K562 (cell line): ENCODE measurements around the gene FAM53C. TPM values are rescaled to one million over a fixed set of nuclear protein-coding genes. Genes with fewer than 3 reads are reported as not detected.

Source experiments
- ELF1 ChIP-seq: fragments of 200-800 bp; sonication (Bioruptor generic); IDR thresholded peaks from 2 replicates; pipeline ENCODE4 v1.6.1; 2016; ENCODE audit warnings: missing genetic modification characterization, missing compliant biosample characterization
- ELF2 ChIP-seq: fragments of 250-450 bp; sonication (Bioruptor Pico); IDR thresholded peaks from 2 replicates; pipeline ENCODE4 v1.5.0; 2021; ENCODE audit warnings: mild to moderate bottlenecking
- EZH2 ChIP-seq: IDR thresholded peaks from 2 replicates; pipeline ENCODE4 v1.6.1; 2012; ENCODE audit warnings: low read depth, mild to moderate bottlenecking, inconsistent platforms, low read length, borderline replicate concordance
- GABPB1 ChIP-seq: sonication (generic); formaldehyde crosslinking; IDR thresholded peaks from 2 replicates; pipeline ENCODE4 v1.8.0; 2022; ENCODE audit warnings: mild to moderate bottlenecking, missing genetic modification reagents
- GTF2E2 ChIP-seq: fragments of 200-800 bp; sonication (Bioruptor generic); IDR thresholded peaks from 2 replicates; pipeline ENCODE4 v1.6.1; 2016; ENCODE audit warnings: missing genetic modification characterization, missing compliant biosample characterization
- MAFF ChIP-seq: IDR thresholded peaks from 2 replicates; pipeline ENCODE4 v1.6.1; 2012; ENCODE audit warnings: low read length, improper control_type of control experiment
- NRF1 ChIP-seq, 2 experiments: fragments of 450-650 bp; IDR thresholded peaks in 1 of 2; conservative IDR thresholded peaks in 1 of 2; 2 replicates each; pipeline ENCODE4 v1.6.1; 2014; ENCODE audit warnings: mild to moderate bottlenecking in 2 of 2
- POLR2AphosphoS5 ChIP-seq: IDR thresholded peaks from 2 replicates; pipeline ENCODE4 v1.6.1; 2011; ENCODE audit warnings: mild to moderate bottlenecking, low read depth, low read length, moderate library complexity; ENCODE audit not compliant: control insufficient read depth, insufficient read depth
- RBFOX2 ChIP-seq: fragments of 200-400 bp; formaldehyde crosslinking; IDR thresholded peaks from 2 replicates; pipeline ENCODE4 v1.6.1; 2017; ENCODE audit warnings: low read depth, mild to moderate bottlenecking, low read length, moderate library complexity
- ZBTB7A ChIP-seq: IDR thresholded peaks from 2 replicates; pipeline ENCODE4 v1.6.1; 2011; ENCODE audit warnings: low read depth, mild to moderate bottlenecking, low read length, moderate library complexity, borderline replicate concordance; ENCODE audit not compliant: control insufficient read depth
- polyA plus RNA-seq, 8 experiments: library from polyadenylated mRNA; depleted of rRNA in 4 of 8; stranded (reverse) in 5 of 8; unstranded in 3 of 8; fragments of >200 nt; fragmentation: Nextera tagmentation in 2 of 8; fragmentation: Illumina TruSeq in 1 of 8; extraction: Ambion mirVana in 2 of 8; extraction: Trizol in 1 of 8; gene quantifications; 2 replicates each; pipeline versions ENCODE4 v1.2.1 to v1.2.3, GENCODE V29; 2011 to 2014; ENCODE audit warnings: inconsistent platforms in 1 of 8, missing spikeins in 1 of 8
- total RNA-seq, 7 experiments: library from RNA; depleted of rRNA in 6 of 7; stranded (reverse); fragments of >200 nt in 6 of 7; fragmentation: Illumina TruSeq in 2 of 7; extraction: Trizol in 2 of 7; gene quantifications; 2 replicates each; pipeline versions ENCODE4 v1.2.1 to v1.2.3, GENCODE V29; 2011 to 2021; ENCODE audit warnings: low replicate concordance in 1 of 7
- TF ChIP-seq, protein P1 (sequence below): fragments of 200-800 bp; sonication (Bioruptor generic); IDR thresholded peaks from 2 replicates; pipeline ENCODE4 v1.6.1; 2017; ENCODE audit warnings: missing genetic modification characterization, missing compliant biosample characterization
- TF ChIP-seq, protein P2 (sequence below): fragments of 250-450 bp; sonication (Bioruptor Pico); IDR thresholded peaks from 2 replicates; pipeline ENCODE4 v1.5.1; 2021; ENCODE audit warnings: mild to moderate bottlenecking
- TF ChIP-seq, protein P3 (sequence below): sonication (generic); formaldehyde crosslinking; IDR thresholded peaks from 2 replicates; pipeline ENCODE4 v1.4.0; 2020; ENCODE audit warnings: mild to moderate bottlenecking, missing genetic modification reagents
- TF ChIP-seq, protein P4 (sequence below): sonication (generic); formaldehyde crosslinking; IDR thresholded peaks from 2 replicates; pipeline ENCODE4 v1.8.0; 2022; ENCODE audit warnings: missing genetic modification reagents, mild to moderate bottlenecking, moderate library complexity, borderline replicate concordance
- TF ChIP-seq, protein P5 (sequence below), 3 experiments: IDR thresholded peaks in 2 of 3; conservative IDR thresholded peaks in 1 of 3; 2 replicates each; pipeline ENCODE4 v1.5.1; 2011 to 2012; ENCODE audit warnings: low read length in 3 of 3, mild to moderate bottlenecking in 3 of 3, control low read depth in 2 of 3, improper control_type of control experiment in 1 of 3, inconsistent platforms in 1 of 3, low read depth in 1 of 3, mixed read lengths in 1 of 3, moderate library complexity in 1 of 3; ENCODE audit not compliant: insufficient read depth in 2 of 3
- TF ChIP-seq, protein P6 (sequence below): sonication (generic); formaldehyde crosslinking; IDR thresholded peaks from 2 replicates; pipeline ENCODE4 v1.8.0; 2023; ENCODE audit warnings: mild to moderate bottlenecking, missing genetic modification reagents

Gene FAM53C
- total and polyA plus RNA-seq, 9 of the 15 experiments (the other 6 are each of a cell fraction or from before 2014, with no cell fraction given): 9.7 to 38.5 (median 25.2) TPM

DNA sequence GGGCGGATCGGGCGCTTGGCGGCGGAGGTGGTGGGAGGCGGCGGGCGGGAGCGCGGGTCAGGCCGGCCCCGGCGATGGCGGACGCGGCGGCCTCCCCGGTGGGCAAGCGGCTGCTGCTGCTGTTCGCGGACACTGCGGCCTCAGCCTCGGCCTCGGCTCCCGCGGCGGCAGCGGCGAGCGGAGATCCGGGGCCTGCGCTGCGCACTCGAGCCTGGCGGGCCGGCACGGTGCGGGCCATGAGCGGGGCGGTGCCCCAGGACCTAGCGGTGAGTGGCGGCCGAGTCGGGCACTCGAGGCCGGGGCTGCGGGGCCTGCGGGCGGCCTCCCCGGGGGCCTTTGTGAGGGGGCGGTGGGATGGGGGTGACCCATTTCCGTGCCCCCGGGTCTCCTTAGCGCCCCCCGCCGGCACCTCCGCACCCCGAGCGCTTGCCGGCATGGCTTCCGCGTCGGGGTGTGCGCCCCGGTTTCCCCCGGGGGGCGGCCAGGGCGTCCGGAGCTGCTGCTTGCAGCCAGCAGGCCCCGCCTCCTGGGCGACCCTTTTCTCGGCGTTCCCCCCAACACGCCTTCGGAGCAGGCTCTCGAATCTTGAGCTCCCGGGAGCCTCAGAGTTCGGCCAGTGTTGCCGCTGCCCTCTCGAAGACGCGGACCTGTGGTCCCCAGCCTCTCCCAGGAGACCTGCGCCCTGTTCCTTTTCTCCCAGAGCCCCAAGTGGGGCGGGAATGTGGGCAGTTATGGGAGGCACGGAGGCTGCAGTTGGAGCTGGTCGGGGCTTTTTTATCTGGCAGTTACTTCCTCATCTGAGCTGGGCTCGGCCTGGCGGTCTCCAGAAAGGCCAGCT, 14.9 kb downstream of the FAM53C start (continued):
- TF ChIP-seq, protein P1, sequence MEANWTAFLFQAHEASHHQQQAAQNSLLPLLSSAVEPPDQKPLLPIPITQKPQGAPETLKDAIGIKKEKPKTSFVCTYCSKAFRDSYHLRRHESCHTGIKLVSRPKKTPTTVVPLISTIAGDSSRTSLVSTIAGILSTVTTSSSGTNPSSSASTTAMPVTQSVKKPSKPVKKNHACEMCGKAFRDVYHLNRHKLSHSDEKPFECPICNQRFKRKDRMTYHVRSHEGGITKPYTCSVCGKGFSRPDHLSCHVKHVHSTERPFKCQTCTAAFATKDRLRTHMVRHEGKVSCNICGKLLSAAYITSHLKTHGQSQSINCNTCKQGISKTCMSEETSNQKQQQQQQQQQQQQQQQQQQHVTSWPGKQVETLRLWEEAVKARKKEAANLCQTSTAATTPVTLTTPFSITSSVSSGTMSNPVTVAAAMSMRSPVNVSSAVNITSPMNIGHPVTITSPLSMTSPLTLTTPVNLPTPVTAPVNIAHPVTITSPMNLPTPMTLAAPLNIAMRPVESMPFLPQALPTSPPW (CRISPR knock-in tag): peak; percentile 92
- no peak for TF ChIP-seq EZH2
- no peak for TF ChIP-seq MAFF
- 0 out of 2 replicates have a peak, but pooled peaks have one; percentile 28 for TF ChIP-seq POLR2AphosphoS5
- TF ChIP-seq, protein P2, sequence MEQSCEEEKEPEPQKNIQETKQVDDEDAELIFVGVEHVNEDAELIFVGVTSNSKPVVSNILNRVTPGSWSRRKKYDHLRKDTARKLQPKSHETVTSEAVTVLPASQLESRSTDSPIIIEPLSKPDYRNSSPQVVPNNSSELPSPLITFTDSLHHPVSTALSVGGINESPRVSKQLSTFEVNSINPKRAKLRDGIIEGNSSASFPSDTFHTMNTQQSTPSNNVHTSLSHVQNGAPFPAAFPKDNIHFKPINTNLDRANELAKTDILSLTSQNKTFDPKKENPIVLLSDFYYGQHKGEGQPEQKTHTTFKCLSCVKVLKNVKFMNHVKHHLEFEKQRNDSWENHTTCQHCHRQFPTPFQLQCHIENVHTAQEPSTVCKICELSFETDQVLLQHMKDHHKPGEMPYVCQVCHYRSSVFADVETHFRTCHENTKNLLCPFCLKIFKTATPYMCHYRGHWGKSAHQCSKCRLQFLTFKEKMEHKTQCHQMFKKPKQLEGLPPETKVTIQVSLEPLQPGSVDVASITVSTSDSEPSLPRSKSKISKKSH (CRISPR knock-in tag): no peak
- 0 out of 2 replicates have a peak, but pooled peaks have one; percentile 31 for TF ChIP-seq ELF2 (CRISPR knock-in tag)
- TF ChIP-seq, protein P3, sequence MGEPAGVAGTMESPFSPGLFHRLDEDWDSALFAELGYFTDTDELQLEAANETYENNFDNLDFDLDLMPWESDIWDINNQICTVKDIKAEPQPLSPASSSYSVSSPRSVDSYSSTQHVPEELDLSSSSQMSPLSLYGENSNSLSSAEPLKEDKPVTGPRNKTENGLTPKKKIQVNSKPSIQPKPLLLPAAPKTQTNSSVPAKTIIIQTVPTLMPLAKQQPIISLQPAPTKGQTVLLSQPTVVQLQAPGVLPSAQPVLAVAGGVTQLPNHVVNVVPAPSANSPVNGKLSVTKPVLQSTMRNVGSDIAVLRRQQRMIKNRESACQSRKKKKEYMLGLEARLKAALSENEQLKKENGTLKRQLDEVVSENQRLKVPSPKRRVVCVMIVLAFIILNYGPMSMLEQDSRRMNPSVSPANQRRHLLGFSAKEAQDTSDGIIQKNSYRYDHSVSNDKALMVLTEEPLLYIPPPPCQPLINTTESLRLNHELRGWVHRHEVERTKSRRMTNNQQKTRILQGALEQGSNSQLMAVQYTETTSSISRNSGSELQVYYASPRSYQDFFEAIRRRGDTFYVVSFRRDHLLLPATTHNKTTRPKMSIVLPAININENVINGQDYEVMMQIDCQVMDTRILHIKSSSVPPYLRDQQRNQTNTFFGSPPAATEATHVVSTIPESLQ: 0 out of 2 replicates have a peak, but pooled peaks have one; percentile 56
- TF ChIP-seq GTF2E2 (tag): peak; percentile 83
- TF ChIP-seq, protein P4, sequence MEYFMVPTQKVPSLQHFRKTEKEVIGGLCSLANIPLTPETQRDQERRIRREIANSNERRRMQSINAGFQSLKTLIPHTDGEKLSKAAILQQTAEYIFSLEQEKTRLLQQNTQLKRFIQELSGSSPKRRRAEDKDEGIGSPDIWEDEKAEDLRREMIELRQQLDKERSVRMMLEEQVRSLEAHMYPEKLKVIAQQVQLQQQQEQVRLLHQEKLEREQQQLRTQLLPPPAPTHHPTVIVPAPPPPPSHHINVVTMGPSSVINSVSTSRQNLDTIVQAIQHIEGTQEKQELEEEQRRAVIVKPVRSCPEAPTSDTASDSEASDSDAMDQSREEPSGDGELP (CRISPR knock-in tag): peak; percentile 62; the same call in 1 of the 2 replicates
- peak; percentile 80 for TF ChIP-seq RBFOX2
- TF ChIP-seq ZBTB7A: peak; percentile 77; the same call in 1 of the 2 replicates
- TF ChIP-seq, protein P5, sequence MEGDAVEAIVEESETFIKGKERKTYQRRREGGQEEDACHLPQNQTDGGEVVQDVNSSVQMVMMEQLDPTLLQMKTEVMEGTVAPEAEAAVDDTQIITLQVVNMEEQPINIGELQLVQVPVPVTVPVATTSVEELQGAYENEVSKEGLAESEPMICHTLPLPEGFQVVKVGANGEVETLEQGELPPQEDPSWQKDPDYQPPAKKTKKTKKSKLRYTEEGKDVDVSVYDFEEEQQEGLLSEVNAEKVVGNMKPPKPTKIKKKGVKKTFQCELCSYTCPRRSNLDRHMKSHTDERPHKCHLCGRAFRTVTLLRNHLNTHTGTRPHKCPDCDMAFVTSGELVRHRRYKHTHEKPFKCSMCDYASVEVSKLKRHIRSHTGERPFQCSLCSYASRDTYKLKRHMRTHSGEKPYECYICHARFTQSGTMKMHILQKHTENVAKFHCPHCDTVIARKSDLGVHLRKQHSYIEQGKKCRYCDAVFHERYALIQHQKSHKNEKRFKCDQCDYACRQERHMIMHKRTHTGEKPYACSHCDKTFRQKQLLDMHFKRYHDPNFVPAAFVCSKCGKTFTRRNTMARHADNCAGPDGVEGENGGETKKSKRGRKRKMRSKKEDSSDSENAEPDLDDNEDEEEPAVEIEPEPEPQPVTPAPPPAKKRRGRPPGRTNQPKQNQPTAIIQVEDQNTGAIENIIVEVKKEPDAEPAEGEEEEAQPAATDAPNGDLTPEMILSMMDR (IDR thresholded peaks at IDR 0.05 in 2 of 3, conservative IDR thresholded peaks at IDR 0.05 in 1 of 3; ENCODE audit: insufficient read depth in 2 of 3, low read depth in 1 of 3, low read length in 3 of 3): peak; percentile 39 to 67 (median 50); a peak in 5 of 6 replicates
- TF ChIP-seq NRF1 (conservative IDR thresholded peaks at IDR 0.05 in 1 of 2, IDR thresholded peaks at IDR 0.05 in 1 of 2): no peak; a peak in 1 of 4 replicates
- peak; percentile 36; the same call in 1 of the 2 replicates for TF ChIP-seq GABPB1 (CRISPR knock-in tag)
- TF ChIP-seq, protein P6, sequence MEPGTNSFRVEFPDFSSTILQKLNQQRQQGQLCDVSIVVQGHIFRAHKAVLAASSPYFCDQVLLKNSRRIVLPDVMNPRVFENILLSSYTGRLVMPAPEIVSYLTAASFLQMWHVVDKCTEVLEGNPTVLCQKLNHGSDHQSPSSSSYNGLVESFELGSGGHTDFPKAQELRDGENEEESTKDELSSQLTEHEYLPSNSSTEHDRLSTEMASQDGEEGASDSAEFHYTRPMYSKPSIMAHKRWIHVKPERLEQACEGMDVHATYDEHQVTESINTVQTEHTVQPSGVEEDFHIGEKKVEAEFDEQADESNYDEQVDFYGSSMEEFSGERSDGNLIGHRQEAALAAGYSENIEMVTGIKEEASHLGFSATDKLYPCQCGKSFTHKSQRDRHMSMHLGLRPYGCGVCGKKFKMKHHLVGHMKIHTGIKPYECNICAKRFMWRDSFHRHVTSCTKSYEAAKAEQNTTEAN (CRISPR knock-in tag): 0 out of 2 replicates have a peak, but pooled peaks have one; percentile 10
- TF ChIP-seq ELF1 (tag): peak; percentile 76
